H1 (cell line): Measurements from ENCODE around the gene TEN1. TPM values are rescaled to one million over a fixed set of nuclear protein-coding genes. Genes with fewer than 3 reads are reported as not detected.

Experiments
- CTCF ChIA-PET: fragments of 300-600 bp; sonication (Branson Sonifier 250); formaldehyde crosslinking; loops from one replicate; lab custom pipeline; 2021; ENCODE audit not compliant: partially characterized antibody; lab: Charles Lee
- POLR2A ChIA-PET: fragments of 300-600 bp; sonication (Branson Sonifier 250); formaldehyde crosslinking; loops from one replicate; lab custom pipeline; 2021; ENCODE audit warnings: inconsistent platforms; ENCODE audit not compliant: partially characterized antibody; lab: Charles Lee
- DNase-seq, 2 experiments: peaks; one replicate each; pipeline versions ENCODE4 v3.0.0 to v3.0.0-alpha.2; 2010 to 2022; ENCODE audit warnings: low spot score in 2 of 2, low read depth in 1 of 2, mixed read lengths in 1 of 2
- FAIRE-seq: peaks from 2 replicates; lab custom pipeline; 2011; peaks lifted over from hg19 to GRCh38; lab: Jason Lieb, UNC
- H2AFZ ChIP-seq: 2 replicates; pipeline ENCODE4 v1.8.1; 2012; ENCODE audit warnings: low read length, inconsistent platforms
- H2AK5ac ChIP-seq: 2 replicates; pipeline ENCODE4 v1.6.1; 2013; ENCODE audit warnings: low read depth, low read length
- H2BK120ac ChIP-seq: replicated peaks from 2 replicates; pipeline ENCODE3; 2013; ENCODE audit warnings: low read depth, low read length, inconsistent platforms
- H2BK12ac ChIP-seq: 2 replicates; pipeline ENCODE4 v1.6.1; 2013; ENCODE audit warnings: low read depth, low read length
- H2BK15ac ChIP-seq: 2 replicates; pipeline ENCODE4 v1.6.1; 2013; ENCODE audit warnings: low read length
- H2BK20ac ChIP-seq: 2 replicates; pipeline ENCODE4 v1.6.1; 2013; ENCODE audit warnings: low read length
- H2BK5ac ChIP-seq: 2 replicates; pipeline ENCODE4 v1.6.1; 2013; ENCODE audit warnings: low read depth, low read length
- H3K14ac ChIP-seq: 2 replicates; pipeline ENCODE4 v1.6.1; 2013; ENCODE audit warnings: inconsistent platforms; ENCODE audit not compliant: insufficient read length
- H3K18ac ChIP-seq: 2 replicates; pipeline ENCODE4 v1.6.1; 2013; ENCODE audit warnings: low read length; ENCODE audit errors: extremely low read depth
- H3K23ac ChIP-seq: 2 replicates; pipeline ENCODE4 v1.6.1; 2013; ENCODE audit warnings: inconsistent platforms; ENCODE audit not compliant: insufficient read length
- H3K23me2 ChIP-seq: 2 replicates; pipeline ENCODE4 v1.6.1; 2013; ENCODE audit warnings: low read depth, low read length
- H3K27ac ChIP-seq: 2 replicates; pipeline ENCODE4 v1.6.1; 2011; ENCODE audit warnings: low read depth, low read length, inconsistent platforms
- H3K27me3 ChIP-seq, 4 experiments: replicated peaks in 1 of 4; 1 replicate in 1 of 4; 2 replicates in 3 of 4; pipeline versions ENCODE4 v1.6.1 to v1.8.1; 2011 to 2013; ENCODE audit warnings: low read length in 3 of 4, mild to moderate bottlenecking in 3 of 4, inconsistent platforms in 2 of 4, mixed read lengths in 2 of 4, moderate library complexity in 1 of 4; ENCODE audit not compliant: control insufficient read depth in 3 of 4, insufficient read depth in 3 of 4; ENCODE audit errors: extremely low read depth in 1 of 4
- H3K36me3 ChIP-seq, 4 experiments: 2 replicates each; pipeline versions ENCODE4 v1.6.1 to v1.8.1; 2011 to 2013; ENCODE audit warnings: mild to moderate bottlenecking in 4 of 4, low read length in 3 of 4, moderate library complexity in 2 of 4, control low read depth in 1 of 4, inconsistent platforms in 1 of 4; ENCODE audit not compliant: insufficient read depth in 4 of 4, control insufficient read depth in 2 of 4
- H3K4ac ChIP-seq: replicated peaks from 2 replicates; pipeline ENCODE3; 2013; ENCODE audit warnings: low read length, low read depth, mixed read lengths, inconsistent platforms; ENCODE audit not compliant: insufficient read length
- H3K4me1 ChIP-seq, 4 experiments: replicated peaks in 1 of 4; 1 replicate in 1 of 4; 2 replicates in 3 of 4; pipeline versions ENCODE4 v1.6.1 to v1.8.1; 2011 to 2013; ENCODE audit warnings: low read length in 3 of 4, inconsistent platforms in 2 of 4, mixed read lengths in 1 of 4; ENCODE audit not compliant: insufficient read depth in 4 of 4, control insufficient read depth in 3 of 4
- H3K4me2 ChIP-seq, 2 experiments: 2 replicates each; pipeline versions ENCODE4 v1.6.1 to v1.8.1; 2011 to 2013; ENCODE audit warnings: low read depth in 2 of 2, low read length in 2 of 2, control low read depth in 1 of 2, inconsistent platforms in 1 of 2, mild to moderate bottlenecking in 1 of 2; ENCODE audit not compliant: insufficient read depth in 1 of 2
- H3K4me3 ChIP-seq, 4 experiments: fragments of 200-600, 300-600 bp in 1 of 4; sonication (generic), shearing (Covaris generic), sonication (Bioruptor Twin) in 1 of 4; 2 replicates each; pipeline versions ENCODE4 v1.5.1 to v1.8.1; 2011 to 2016; ENCODE audit warnings: low read length in 4 of 4, low read depth in 3 of 4, control low read depth in 2 of 4, inconsistent platforms in 2 of 4, mild to moderate bottlenecking in 2 of 4, mixed read lengths in 1 of 4, moderate library complexity in 1 of 4; ENCODE audit not compliant: insufficient read depth in 2 of 4; ENCODE audit errors: extremely low read depth in 1 of 4
- H3K56ac ChIP-seq: replicated peaks from 2 replicates; pipeline ENCODE3; 2013; ENCODE audit warnings: low read depth, mild to moderate bottlenecking, mixed read lengths, low read length, inconsistent platforms; ENCODE audit not compliant: insufficient read length
- H3K79me1 ChIP-seq: 2 replicates; pipeline ENCODE4 v1.6.1; 2013; ENCODE audit warnings: low read depth, low read length, control low read depth
- H3K79me2 ChIP-seq, 2 experiments: 2 replicates each; pipeline versions ENCODE4 v1.6.1 to v1.8.1; 2012 to 2013; ENCODE audit warnings: low read length in 2 of 2, mild to moderate bottlenecking in 2 of 2, inconsistent platforms in 1 of 2; ENCODE audit not compliant: insufficient read depth in 2 of 2, control insufficient read depth in 1 of 2
- H3K9ac ChIP-seq, 4 experiments: replicated peaks in 1 of 4; 1 replicate in 1 of 4; 2 replicates in 3 of 4; pipeline versions ENCODE4 v1.6.1 to v1.8.1; 2011 to 2013; ENCODE audit warnings: low read depth in 3 of 4, low read length in 3 of 4, control low read depth in 2 of 4, mild to moderate bottlenecking in 2 of 4, moderate library complexity in 2 of 4, inconsistent platforms in 1 of 4; ENCODE audit errors: extremely low read depth in 1 of 4
- H3K9me3 ChIP-seq, 2 experiments: 2 replicates each; pipeline versions ENCODE4 v1.6.1 to v1.8.1; 2012 to 2013; ENCODE audit warnings: mild to moderate bottlenecking in 2 of 2, moderate library complexity in 2 of 2, control low read depth in 1 of 2, inconsistent platforms in 1 of 2, low read depth in 1 of 2, low read length in 1 of 2, mixed read lengths in 1 of 2; ENCODE audit not compliant: insufficient read depth in 2 of 2
- H4K20me1 ChIP-seq, 2 experiments: replicated peaks in 1 of 2; 2 replicates each; pipeline versions ENCODE3 to v1.8.1; 2011 to 2013; ENCODE audit warnings: inconsistent platforms in 2 of 2, low read length in 2 of 2, mild to moderate bottlenecking in 1 of 2; ENCODE audit not compliant: insufficient read depth in 2 of 2, control insufficient read depth in 1 of 2
- H4K5ac ChIP-seq: 2 replicates; pipeline ENCODE4 v1.6.1; 2013; ENCODE audit warnings: low read length, low read depth, mixed read lengths, inconsistent platforms; ENCODE audit not compliant: insufficient read length
- H4K8ac ChIP-seq: 2 replicates; pipeline ENCODE4 v1.8.0; 2013; ENCODE audit warnings: mild to moderate bottlenecking, moderate library complexity, low read length, inconsistent platforms; ENCODE audit not compliant: insufficient read depth; ENCODE audit errors: extremely low read depth
- H4K91ac ChIP-seq: replicated peaks from 2 replicates; pipeline ENCODE3; 2013; ENCODE audit warnings: low read length, mixed read lengths, inconsistent platforms; ENCODE audit not compliant: insufficient read length
- BACH1 ChIP-seq: IDR thresholded peaks from 2 replicates; pipeline ENCODE4 v1.6.1; 2012; ENCODE audit warnings: low read length, improper control_type of control experiment
- KDM4A ChIP-seq: IDR thresholded peaks from one replicate; pipeline ENCODE4 v1.7.1; 2012; ENCODE audit warnings: low read depth, mild to moderate bottlenecking, moderate library complexity, low read length, inconsistent platforms; ENCODE audit not compliant: severe bottlenecking
- SAP30 ChIP-seq: fragments of 300-600 bp; sonication (generic); IDR thresholded peaks from 2 replicates; pipeline ENCODE4 v1.7.1; 2012; ENCODE audit warnings: low read length, moderate library complexity, mild to moderate bottlenecking, inconsistent platforms; ENCODE audit not compliant: insufficient read depth, insufficient replicate concordance
- WGBS, 2 experiments: shearing (Covaris generic) in 1 of 2; methylation state at CpG; one replicate each; pipeline versions ENCODE4 v1.1.6 to v1.1.7; 2013 to 2015; ENCODE audit warnings: low lambda C conversion rate in 2 of 2, mixed read lengths in 2 of 2, inconsistent platforms in 1 of 2, low coverage in 1 of 2, missing lambda C conversion rate in 1 of 2; ENCODE audit not compliant: insufficient replicate concordance in 2 of 2, insufficient coverage in 1 of 2, insufficient read length in 1 of 2; ENCODE audit errors: extremely low coverage in 1 of 2, missing lambda C conversion rate in 1 of 2; 5-methylcytosine and 5-hydroxymethylcytosine counted together
- polyA plus RNA-seq, 7 experiments: library from polyadenylated mRNA; depleted of rRNA in 3 of 7; stranded (reverse) in 5 of 7; unstranded in 2 of 7; fragments of >200 nt in 5 of 7; fragments of 200-250 nt in 2 of 7; gene quantifications; 1 replicate in 5 of 7; 2 replicates in 1 of 7; 4 replicates in 1 of 7; pipeline versions ENCODE4 v1.2.1 to v1.2.3, GENCODE V29; 2011 to 2013; ENCODE audit warnings: missing spikeins in 2 of 7, mixed read lengths in 2 of 7
- total RNA-seq: library from RNA; stranded (reverse); fragmentation: NEBNext Ultra II Directional; extraction: Animal tissue kit (Norgen Biotek cat#: 25700); gene quantifications from 2 replicates; pipeline ENCODE4 v1.2.1, GENCODE V29; 2021

TEN1 gene
- total and polyA plus RNA-seq, 2 of the 8 experiments (the other 6 are each of a cell fraction or from before 2014, with no cell fraction given), result 15.9 to 18.7 TPM

DNA sequence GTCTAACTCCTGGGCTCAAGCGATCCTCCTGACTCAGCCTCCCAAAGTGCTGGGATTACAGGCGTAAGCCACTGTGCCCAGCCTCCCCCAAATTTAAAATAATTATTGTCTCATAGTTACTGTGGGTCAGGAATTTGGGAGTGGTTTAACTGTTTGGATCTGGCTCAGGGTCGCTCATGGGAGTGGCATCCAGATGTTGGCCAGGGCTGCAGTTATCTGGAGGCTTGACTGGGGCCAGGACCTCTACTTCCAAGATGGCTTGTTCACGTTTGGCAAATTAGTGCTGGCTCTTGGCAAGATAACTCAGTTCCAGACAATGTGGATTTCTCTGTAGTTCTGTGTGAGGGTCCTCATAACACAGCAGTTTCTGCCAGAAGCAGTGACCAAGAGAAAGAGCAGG lies 8.0 kb downstream of the TEN1 start:
- Histone ChIP-seq H4K20me1 (no peaks in the 10 kb centered on the region), H4K5ac (no peak overlapping the region), H3K4me1 (peaks cover 7 to 12% (median 10%) of the 10 kb centered on the region in 4 experiments), H3K4me2 (no peak overlapping the region), H2AFZ (no peak overlapping the region), H3K14ac (no peak overlapping the region), H2BK120ac (no peak overlapping the region), H2BK20ac (no peak overlapping the region), H3K36me3 (peaks cover 2 to 7% (median 5%) of the 10 kb centered on the region in 4 experiments; a peak in 6 of 8 replicates), H3K4ac (no peak overlapping the region), H3K23me2 (no peaks in the 10 kb centered on the region), H2BK12ac (no peak overlapping the region), H3K23ac (no peak overlapping the region), H3K9ac (no peak overlapping the region), H3K4me3 (no peak overlapping the region), H3K79me2 (peaks cover 0 to 13% of the 10 kb centered on the region in 2 experiments; a peak in 1 of 4 replicates), H4K91ac (no peak overlapping the region), H4K8ac (no peak overlapping the region), H2BK5ac (no peak overlapping the region), H3K9me3 (no peaks in the 10 kb centered on the region), H3K18ac (no peak overlapping the region), H2BK15ac (no peak overlapping the region), H2AK5ac (no peak overlapping the region), H3K27me3 (no peaks in the 10 kb centered on the region), H3K27ac (no peak overlapping the region), H3K56ac (no peak overlapping the region), H3K79me1 (0 out of 2 replicates have a peak, but pooled peaks cover 3% of the 10 kb centered on the region)
- DNase-seq, result no peak
- ChIA-PET POLR2A (no interaction called here), CTCF (interaction anchor here (1.7 kb wide), 1 partner anchor 13 kb away, joined by 5 read pairs; the partner anchor contains the start of gene CDK3)
- no peak for TF ChIP-seq SAP30
- TF ChIP-seq BACH1, result no peak
- no peak for TF ChIP-seq KDM4A
- 96% methylated on average over 4 of the region's 4 CpGs; no CpG with 5 or more reads in 1 of the 2 experiments for WGBS, 2 experiments
- no peak for FAIRE-seq
